Sigmoid colon (tissue), 7 donors: ENCODE measurements around the gene ZNF562. TPM values are rescaled to one million over a fixed set of nuclear protein-coding genes. Genes with fewer than 3 reads are reported as not detected.

Experiments
- DNase-seq: peaks from one replicate; pipeline ENCODE4 v3.0.0-alpha.2; 2019
- H3K27ac ChIP-seq, 4 donors: fragments of 200-600 bp; sonication (generic); one replicate each; pipeline ENCODE4 v1.5.1; 2016 to 2019; ENCODE audit warnings: mild to moderate bottlenecking in 1 of 4
- H3K27me3 ChIP-seq, 3 donors: fragments of 200-600 bp; sonication (generic); one replicate each; pipeline ENCODE4 v1.5.1; 2019; ENCODE audit warnings: mild to moderate bottlenecking in 1 of 3
- H3K36me3 ChIP-seq, 4 donors: fragments of 200-600 bp; sonication (generic); one replicate each; pipeline ENCODE4 v1.5.1; 2016 to 2019
- H3K4me1 ChIP-seq, 4 donors: fragments of 200-600 bp; sonication (generic); one replicate each; pipeline ENCODE4 v1.5.1; 2017 to 2019
- H3K4me3 ChIP-seq, 4 donors: fragments of 200-600 bp; sonication (generic); one replicate each; pipeline ENCODE4 v1.5.1; 2017 to 2019; ENCODE audit warnings: mild to moderate bottlenecking in 2 of 4, moderate library complexity in 1 of 4
- H3K9me3 ChIP-seq, 4 donors: fragments of 200-600 bp in 3 of 4; sonication (generic) in 3 of 4; one replicate each; pipeline versions ENCODE4 v1.5.1 to v1.6.1; 2013 to 2019
- CTCF ChIP-seq, 4 experiments: fragments of 450-650 bp in 3 of 4; fragments of 200-600 bp in 1 of 4; IDR thresholded peaks; one replicate each; pipeline ENCODE4 v1.5.1; 2016 to 2019; ENCODE audit warnings: antibody characterized with exemption in 4 of 4, mild to moderate bottlenecking in 3 of 4, moderate library complexity in 2 of 4
- EP300 ChIP-seq, 4 donors: sonication (generic); formaldehyde crosslinking; IDR thresholded peaks; one replicate each; pipeline ENCODE4 v1.6.1; 2017; ENCODE audit warnings: antibody characterized with exemption in 4 of 4
- POLR2A ChIP-seq, 2 donors: fragments of 450-650 bp; IDR thresholded peaks; one replicate each; pipeline ENCODE4 v1.6.1; 2016; ENCODE audit warnings: antibody characterized with exemption in 2 of 2, mild to moderate bottlenecking in 2 of 2, moderate library complexity in 2 of 2
- POLR2AphosphoS5 ChIP-seq, 4 donors: sonication (generic); formaldehyde crosslinking; IDR thresholded peaks; one replicate each; pipeline ENCODE4 v1.6.1; 2017; ENCODE audit warnings: antibody characterized with exemption in 4 of 4
- WGBS, 2 donors: extraction: QIAGEN DNeasy Blood & Tissue Kit; methylation state at CpG; one replicate each; pipeline ENCODE4 v1.1.7; 2013; 5-methylcytosine and 5-hydroxymethylcytosine counted together
- intact Hi-C: fragments of 100-400 bp; cut with DNase I; formaldehyde crosslinking; loops from one replicate; pipeline ENCODE4 v1.15.1; 2023
- polyA plus RNA-seq, 3 donors: library from polyadenylated mRNA; stranded (reverse); fragments of 200-250 nt; gene quantifications; one replicate each; pipeline ENCODE4 v1.2.3, GENCODE V29; 2013
- total RNA-seq, 4 donors: library from RNA; depleted of rRNA; stranded (reverse); fragments of >200 nt; gene quantifications; one replicate each; pipeline ENCODE4 v1.1.0, GENCODE V29; 2016
- donor health status: healthy with polysubstance abuse.
- donor health status: Bipolar disorder and iron deficiency.
- donor health status: healthy.

ZNF562 gene
- total and polyA plus RNA-seq, 7 donors, result 13.2 to 45.4 (median 21.3) TPM

GRCh38 chr19:9650345-9650744 is 24.6 kb downstream of the ZNF562 start:
- no peak overlapping the region for H3K27ac ChIP-seq
- TF ChIP-seq POLR2AphosphoS5 (IDR thresholded peaks at IDR 0.05) (no peak), CTCF (IDR thresholded peaks at IDR 0.05) (no peak), EP300 (IDR thresholded peaks at IDR 0.05) (no peak), POLR2A (IDR thresholded peaks at IDR 0.05) (no peak)
- H3K4me3 ChIP-seq, result no peak overlapping the region
- WGBS, 2 donors, result 93 to 96% methylated on average over 5 of the region's 5 CpGs
- no peaks in the 10 kb centered on the region for H3K4me1 ChIP-seq
- DNase-seq, result no peak
- no peaks in the 10 kb centered on the region for H3K27me3 ChIP-seq
- H3K9me3 ChIP-seq, result peaks cover 0 to 30% (median 1%) of the 10 kb centered on the region in 4 donors
- intact Hi-C loops, result no loop called here
- H3K36me3 ChIP-seq, result peaks cover 31 to 90% (median 42%) of the 10 kb centered on the region in 4 donors

GRCh38 chr19:9645472-9645871 is 29.4 kb downstream of the ZNF562 start:
- intact Hi-C loops, result no loop called here
- Histone ChIP-seq H3K4me3 (no peak overlapping the region), H3K4me1 (no peaks in the 10 kb centered on the region), H3K27me3 (no peaks in the 10 kb centered on the region), H3K36me3 (peaks cover 4 to 69% (median 5%) of the 10 kb centered on the region in 4 donors), H3K9me3 (no peaks in the 10 kb centered on the region), H3K27ac (no peak overlapping the region)
- no peak for DNase-seq
- WGBS, 2 donors, result 89 to 95% methylated on average over 1 of the region's 1 CpG
- TF ChIP-seq EP300 (IDR thresholded peaks at IDR 0.05), result no peak
- TF ChIP-seq POLR2AphosphoS5 (IDR thresholded peaks at IDR 0.05), result no peak
- no peak for TF ChIP-seq CTCF (IDR thresholded peaks at IDR 0.05)
- TF ChIP-seq POLR2A (IDR thresholded peaks at IDR 0.05), result no peak

GRCh38 chr19:9644472-9644871 is 30.4 kb downstream of the ZNF562 start:
- Histone ChIP-seq H3K27ac (no peak overlapping the region), H3K36me3 (peaks cover 4 to 66% (median 5%) of the 10 kb centered on the region in 4 donors), H3K27me3 (no peaks in the 10 kb centered on the region), H3K9me3 (no peaks in the 10 kb centered on the region), H3K4me3 (no peak overlapping the region), H3K4me1 (no peaks in the 10 kb centered on the region)
- 90 to 94% methylated on average over 4 of the region's 4 CpGs for WGBS, 2 donors
- TF ChIP-seq CTCF (IDR thresholded peaks at IDR 0.05) (no peak), EP300 (IDR thresholded peaks at IDR 0.05) (no peak), POLR2AphosphoS5 (IDR thresholded peaks at IDR 0.05) (no peak), POLR2A (IDR thresholded peaks at IDR 0.05) (no peak)
- intact Hi-C loops, result no loop called here
- DNase-seq, result no peak

- Histone ChIP-seq H3K27me3 (no peaks in the 10 kb centered on the region), H3K4me1 (no peaks in the 10 kb centered on the region), H3K36me3 (peaks cover 0 to 53% (median 2%) of the 10 kb centered on the region in 4 donors), H3K27ac (no peak overlapping the region), H3K9me3 (no peaks in the 10 kb centered on the region), H3K4me3 (no peak overlapping the region)
- intact Hi-C loops, result no loop called here
- WGBS, 2 donors, result 96% methylated on average over 6 of the region's 6 CpGs
- DNase-seq, result no peak
- no peak for TF ChIP-seq POLR2AphosphoS5 (IDR thresholded peaks at IDR 0.05)
- no peak for TF ChIP-seq EP300 (IDR thresholded peaks at IDR 0.05)
- no peak for TF ChIP-seq POLR2A (IDR thresholded peaks at IDR 0.05)
- no peak for TF ChIP-seq CTCF (IDR thresholded peaks at IDR 0.05)
Measured at GRCh38 chr19:9641810-9642209, 33.1 kb downstream of the ZNF562 start.

- Histone ChIP-seq H3K4me3 (no peak overlapping the region), H3K9me3 (no peaks in the 10 kb centered on the region), H3K4me1 (no peaks in the 10 kb centered on the region), H3K36me3 (peaks cover 0 to 45% (median 2%) of the 10 kb centered on the region in 4 donors), H3K27me3 (no peaks in the 10 kb centered on the region), H3K27ac (no peak overlapping the region)
- no peak for DNase-seq
- intact Hi-C loops, result no loop called here
- 65 to 75% methylated on average over 1 of the region's 1 CpG for WGBS, 2 donors
- TF ChIP-seq EP300 (IDR thresholded peaks at IDR 0.05), result no peak
- no peak for TF ChIP-seq POLR2A (IDR thresholded peaks at IDR 0.05)
- TF ChIP-seq CTCF (IDR thresholded peaks at IDR 0.05), result no peak
- TF ChIP-seq POLR2AphosphoS5 (IDR thresholded peaks at IDR 0.05), result no peak
Measured at GRCh38 chr19:9640956-9641355, 33.9 kb downstream of the ZNF562 start.
